T-helper 1 cell treated with Interleukin-12 subunit alpha and Interleukin-12 subunit beta and Interleukin-4 antibody, amounts not matched to agents 30 μg/mL and 1 μg/mL, for 36 hours (primary cell): ENCODE results near the gene ZNF22.
A peak's percentile ranks its signal among the peaks of the same experiment; 100 is the strongest.

Source experiments
- H3K27ac Mint-ChIP-seq: one replicate; pipeline ENCODE4 v1.8.0; 2021; ENCODE audit warnings: mild to moderate bottlenecking, mixed read lengths
- H3K27me3 Mint-ChIP-seq: one replicate; pipeline ENCODE4 v1.8.0; 2021; ENCODE audit warnings: low read depth, mixed read lengths
- H3K36me3 Mint-ChIP-seq: one replicate; pipeline ENCODE4 v1.8.0; 2021; ENCODE audit warnings: low read depth, mixed read lengths
- H3K4me1 Mint-ChIP-seq: one replicate; pipeline ENCODE4 v1.8.0; 2021; ENCODE audit warnings: low read depth, mixed read lengths
- H3K4me3 Mint-ChIP-seq: one replicate; pipeline ENCODE4 v1.8.0; 2021; ENCODE audit warnings: mild to moderate bottlenecking, moderate library complexity, mixed read lengths
- H3K9me3 Mint-ChIP-seq: one replicate; pipeline ENCODE4 v1.8.0; 2021; ENCODE audit warnings: mixed read lengths

The ZNF22 gene

DNA sequence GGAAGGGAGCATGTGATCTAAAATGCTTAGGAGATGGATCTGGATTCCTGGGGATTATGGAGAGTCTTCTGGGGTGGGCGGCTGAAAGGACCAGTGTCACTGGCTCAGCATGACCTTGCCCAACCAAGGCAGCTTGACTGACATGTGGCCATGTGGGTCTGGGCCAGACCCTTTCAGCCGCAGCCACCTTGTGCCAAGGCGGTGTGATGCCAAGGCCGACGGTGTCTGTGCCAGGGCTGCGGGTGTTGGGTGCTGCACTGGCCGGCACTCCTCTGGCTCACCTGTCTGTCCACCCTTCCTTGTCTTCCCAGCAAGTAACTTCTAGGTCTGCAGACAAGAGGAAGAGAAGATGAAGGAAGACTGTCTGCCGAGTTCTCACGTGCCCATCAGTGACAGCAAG lies 30.9 kb upstream of the ZNF22 start:
- Mint-ChIP-seq H3K27me3 (no peaks in the 10 kb centered on the region), H3K36me3 (peaks cover 2% of the 10 kb centered on the region), H3K4me3 (no peak overlapping the region), H3K9me3 (no peaks in the 10 kb centered on the region), H3K4me1 (peaks cover 45% of the 10 kb centered on the region), H3K27ac (no peak overlapping the region)

DNA sequence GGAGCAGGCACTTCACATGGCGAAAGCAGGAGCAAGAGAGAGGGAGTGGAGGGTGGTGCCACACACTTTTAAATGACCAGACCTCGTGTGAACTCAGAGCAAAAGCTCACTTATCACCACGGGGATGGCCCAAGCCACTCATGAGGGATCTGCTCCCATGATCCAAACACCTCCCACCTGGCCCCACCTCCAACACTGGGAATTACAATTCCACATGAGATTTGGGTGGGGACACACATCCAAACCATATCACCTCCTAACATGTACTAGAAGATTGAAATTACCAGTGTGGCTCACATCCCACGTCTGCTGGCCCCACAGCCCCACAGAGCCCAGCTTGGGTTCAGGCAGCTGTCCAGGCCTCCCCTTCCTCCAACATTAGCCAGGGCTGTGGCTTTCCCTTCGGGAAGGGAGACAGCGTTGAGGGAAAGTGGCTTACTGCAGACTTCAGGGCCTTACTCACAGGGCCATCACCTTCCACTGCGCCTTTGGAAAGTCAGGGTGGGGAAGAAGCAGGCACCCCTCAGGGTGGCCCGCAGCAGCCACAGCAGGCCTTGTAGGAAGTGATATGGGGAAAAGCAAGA lies 29.8 kb upstream of the ZNF22 start:
- H3K9me3 Mint-ChIP-seq: no peaks in the 10 kb centered on the region
- no peak overlapping the region for H3K4me3 Mint-ChIP-seq
- H3K27me3 Mint-ChIP-seq: no peaks in the 10 kb centered on the region
- peak overlapping the region; percentile 62 for H3K27ac Mint-ChIP-seq
- peaks cover 39% of the 10 kb centered on the region for H3K4me1 Mint-ChIP-seq
- H3K36me3 Mint-ChIP-seq: peaks cover 2% of the 10 kb centered on the region

DNA sequence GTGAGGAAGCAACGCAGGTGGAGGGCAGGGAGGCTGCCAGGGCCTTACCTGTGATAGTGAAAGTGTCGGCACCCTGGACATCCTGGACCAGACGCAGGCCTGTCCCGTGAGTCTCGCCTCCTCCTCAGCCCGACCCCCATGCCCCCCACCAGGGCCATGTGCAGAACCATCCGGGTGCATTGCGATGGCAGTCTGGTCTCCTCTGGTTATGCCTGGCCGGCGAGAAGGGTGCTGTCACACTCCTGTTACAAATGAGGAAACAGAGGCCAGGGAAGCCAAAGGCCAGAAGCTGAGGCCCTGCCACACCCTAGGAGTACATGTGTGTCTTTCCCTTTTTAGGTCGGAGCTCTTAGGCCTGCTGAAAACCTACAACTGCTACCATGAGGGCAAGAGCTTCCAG lies 29.3 kb upstream of the ZNF22 start:
- Mint-ChIP-seq H3K9me3 (no peaks in the 10 kb centered on the region), H3K27ac (no peak overlapping the region), H3K27me3 (no peaks in the 10 kb centered on the region), H3K4me1 (peaks cover 39% of the 10 kb centered on the region), H3K4me3 (no peak overlapping the region), H3K36me3 (peaks cover 2% of the 10 kb centered on the region)

DNA sequence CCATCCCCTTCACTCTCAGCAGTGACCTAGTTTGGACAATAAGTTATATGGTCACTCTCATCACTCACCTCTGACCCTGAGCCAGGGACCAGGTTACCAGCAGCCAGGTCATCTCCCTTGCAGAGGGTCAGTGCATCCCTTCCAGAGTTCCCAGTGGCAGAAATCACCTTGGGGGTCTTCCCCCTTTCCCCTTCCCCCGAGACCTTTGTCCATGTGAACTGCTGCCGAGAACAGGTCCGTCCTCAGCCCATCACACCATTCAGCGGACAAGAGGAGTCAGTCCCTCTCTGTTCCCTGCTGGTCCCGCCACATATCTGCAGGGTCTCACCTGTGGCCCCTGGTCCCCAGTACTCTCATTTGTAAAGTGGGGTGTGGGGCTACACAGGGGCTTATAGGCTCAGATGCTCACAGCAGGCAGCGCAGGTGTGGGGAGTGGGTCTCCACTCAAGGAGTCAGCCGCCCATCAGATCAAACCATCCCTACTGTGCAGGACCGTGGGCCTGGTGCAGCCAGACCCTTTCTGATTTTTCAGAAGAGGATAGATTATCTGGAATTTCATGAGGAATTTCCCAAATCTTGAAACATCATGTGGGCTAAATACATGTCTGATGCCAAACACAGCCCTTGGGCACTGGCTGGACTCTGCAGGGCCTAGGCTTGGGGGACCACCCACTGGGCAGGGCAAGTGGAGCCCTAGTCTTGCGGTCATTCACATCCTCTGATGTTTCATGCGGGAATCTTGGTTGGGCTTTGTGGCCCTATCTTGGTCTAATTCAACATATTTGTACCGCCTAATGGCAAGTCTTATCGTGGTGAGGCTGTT lies 28.6 kb upstream of the ZNF22 start:
- Mint-ChIP-seq H3K4me1 (peaks cover 46% of the 10 kb centered on the region), H3K4me3 (no peak overlapping the region), H3K27ac (no peak overlapping the region), H3K36me3 (peaks cover 5% of the 10 kb centered on the region), H3K9me3 (no peaks in the 10 kb centered on the region), H3K27me3 (no peaks in the 10 kb centered on the region)

DNA sequence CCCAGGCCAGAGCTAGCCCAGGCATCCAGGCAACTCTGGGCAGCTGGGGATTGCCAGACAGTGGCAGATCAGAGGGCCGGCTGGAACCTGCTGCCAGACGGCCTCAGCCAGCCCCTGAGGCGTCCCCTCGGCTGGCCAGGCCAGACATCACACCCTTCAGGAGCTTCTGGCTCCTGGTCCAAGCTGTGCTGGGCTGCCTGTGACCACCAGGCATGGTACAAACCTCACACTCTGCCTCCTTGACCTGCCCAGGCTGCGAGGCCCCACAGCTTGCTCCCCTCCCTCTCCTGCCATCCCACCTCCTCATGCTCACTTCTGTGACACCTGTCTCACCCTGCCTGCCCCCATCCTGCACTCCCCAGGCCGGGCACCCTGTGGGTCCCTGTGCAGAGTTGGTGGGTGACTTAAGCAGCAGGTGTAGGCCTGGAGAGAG lies 27.8 kb upstream of the ZNF22 start:
- H3K9me3 Mint-ChIP-seq: no peaks in the 10 kb centered on the region

DNA sequence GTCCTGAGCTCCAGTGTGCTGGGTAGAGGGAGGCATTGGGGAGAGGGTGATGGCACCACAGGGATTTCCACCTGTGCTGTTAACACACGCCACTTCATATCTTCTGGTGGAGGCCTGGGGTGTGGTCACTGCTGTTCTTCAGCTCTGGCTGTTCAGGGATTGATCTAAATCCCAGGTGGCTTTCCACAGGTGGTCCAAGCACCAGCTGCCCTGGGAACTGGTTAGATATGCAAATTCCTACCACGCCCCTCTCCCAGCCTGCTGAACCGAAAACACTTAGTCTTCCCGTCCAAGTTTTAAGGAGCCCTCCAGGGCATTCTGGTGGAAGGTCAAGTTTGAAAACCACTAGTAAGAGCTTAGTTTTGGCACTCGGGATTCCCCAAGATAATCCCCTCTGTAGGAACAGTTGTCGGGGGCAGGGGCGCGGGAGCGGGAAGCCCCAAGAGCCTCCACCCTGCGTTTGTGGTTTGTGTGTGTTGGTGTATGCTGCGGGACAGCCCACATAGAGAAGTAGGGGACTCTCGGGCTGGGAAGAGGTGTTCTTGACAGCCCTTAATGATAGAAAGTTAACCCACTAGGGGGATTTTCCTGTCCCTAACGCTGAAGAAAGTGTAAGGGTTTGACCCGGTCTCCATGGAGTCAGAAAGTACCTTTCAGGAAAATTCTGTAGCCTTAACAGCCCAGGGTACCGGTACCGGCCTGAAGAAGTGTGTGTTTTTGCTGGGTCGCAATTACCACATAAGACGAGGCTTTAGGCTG lies 27.2 kb upstream of the ZNF22 start:
- Mint-ChIP-seq H3K27me3 (no peaks in the 10 kb centered on the region), H3K36me3 (peaks cover 5% of the 10 kb centered on the region), H3K4me3 (no peak overlapping the region), H3K4me1 (peaks cover 41% of the 10 kb centered on the region), H3K9me3 (no peaks in the 10 kb centered on the region), H3K27ac (no peak overlapping the region)

More for the DNA sequence above, 27.8 kb upstream of the ZNF22 start:
- peaks cover 41% of the 10 kb centered on the region for H3K4me1 Mint-ChIP-seq
- no peaks in the 10 kb centered on the region for H3K27me3 Mint-ChIP-seq
- H3K27ac Mint-ChIP-seq: no peak overlapping the region
- no peak overlapping the region for H3K4me3 Mint-ChIP-seq
- peaks cover 5% of the 10 kb centered on the region for H3K36me3 Mint-ChIP-seq

DNA sequence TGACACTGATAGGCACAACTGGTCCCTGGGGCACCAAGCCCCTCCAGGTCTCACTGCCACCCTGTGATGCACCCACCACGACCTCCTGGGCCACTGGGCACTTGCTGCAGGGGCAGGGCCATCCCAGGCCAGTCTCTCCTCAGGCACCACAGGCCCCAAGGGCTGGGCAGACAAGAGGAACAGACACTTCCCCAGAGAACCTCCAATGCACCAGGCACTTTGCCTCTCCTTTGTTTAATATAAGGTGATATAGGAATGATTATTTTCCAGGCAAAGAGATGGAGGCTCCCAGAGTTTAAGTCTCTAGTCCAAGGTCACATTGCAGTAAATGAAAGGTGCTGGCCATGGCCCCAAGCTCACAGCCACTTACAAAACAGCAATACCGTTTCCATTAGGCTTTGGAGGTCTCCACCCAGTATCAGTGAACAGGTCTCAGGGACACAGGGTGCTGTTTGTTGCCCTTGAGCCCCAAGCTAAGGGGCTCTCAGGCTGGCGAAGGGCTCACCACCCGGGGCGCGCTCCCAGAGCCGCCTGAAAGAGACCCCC lies 26.6 kb upstream of the ZNF22 start:
- Mint-ChIP-seq H3K4me3 (peak overlapping the region; percentile 59), H3K27me3 (no peaks in the 10 kb centered on the region), H3K9me3 (no peaks in the 10 kb centered on the region), H3K36me3 (peaks cover 3% of the 10 kb centered on the region), H3K4me1 (peaks cover 38% of the 10 kb centered on the region), H3K27ac (peak overlapping the region; percentile 79)

DNA sequence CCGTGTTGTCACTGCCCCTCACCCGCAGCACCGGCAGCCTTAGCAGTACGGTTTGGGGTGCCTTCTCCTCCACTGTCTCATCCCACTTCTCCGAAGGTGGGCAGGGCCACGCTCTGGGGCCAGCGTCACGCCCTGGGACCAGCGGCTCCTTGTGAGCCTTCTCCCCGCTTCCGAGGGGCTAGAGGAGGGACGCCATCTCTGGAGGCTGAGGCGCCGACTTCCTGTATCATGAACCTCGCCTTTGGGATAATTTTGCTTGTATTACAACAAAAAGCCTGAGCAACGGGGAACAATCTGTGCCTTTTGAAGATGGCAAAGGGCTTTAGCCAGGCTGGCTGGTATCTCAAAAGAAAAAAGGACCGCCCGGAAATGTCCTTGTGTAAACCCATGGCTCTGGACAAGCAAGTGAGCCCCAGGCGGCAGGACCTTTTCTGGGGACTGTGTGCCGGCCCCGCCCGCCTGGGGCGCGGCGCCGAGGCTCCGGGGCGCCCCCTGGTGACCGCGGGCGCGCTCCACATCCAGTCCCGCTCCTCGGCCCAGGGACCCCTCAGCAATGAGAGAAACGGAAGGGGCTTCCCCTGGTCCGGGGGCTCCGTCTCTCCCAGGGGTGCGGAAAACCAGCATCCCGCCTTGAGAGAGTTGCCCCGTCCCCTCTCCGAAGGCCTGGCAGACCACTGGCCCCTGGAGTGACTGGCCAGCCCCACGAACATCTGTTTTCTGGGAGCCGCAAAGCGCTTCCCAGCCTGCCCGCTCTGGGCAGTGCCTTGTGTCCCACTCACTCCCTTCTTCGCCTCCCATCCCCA lies 25.9 kb upstream of the ZNF22 start:
- Mint-ChIP-seq H3K4me1 (peaks cover 38% of the 10 kb centered on the region), H3K27ac (peak overlapping the region; percentile 79), H3K36me3 (peaks cover 3% of the 10 kb centered on the region), H3K4me3 (peak overlapping the region; percentile 59), H3K27me3 (no peaks in the 10 kb centered on the region), H3K9me3 (no peaks in the 10 kb centered on the region)

DNA sequence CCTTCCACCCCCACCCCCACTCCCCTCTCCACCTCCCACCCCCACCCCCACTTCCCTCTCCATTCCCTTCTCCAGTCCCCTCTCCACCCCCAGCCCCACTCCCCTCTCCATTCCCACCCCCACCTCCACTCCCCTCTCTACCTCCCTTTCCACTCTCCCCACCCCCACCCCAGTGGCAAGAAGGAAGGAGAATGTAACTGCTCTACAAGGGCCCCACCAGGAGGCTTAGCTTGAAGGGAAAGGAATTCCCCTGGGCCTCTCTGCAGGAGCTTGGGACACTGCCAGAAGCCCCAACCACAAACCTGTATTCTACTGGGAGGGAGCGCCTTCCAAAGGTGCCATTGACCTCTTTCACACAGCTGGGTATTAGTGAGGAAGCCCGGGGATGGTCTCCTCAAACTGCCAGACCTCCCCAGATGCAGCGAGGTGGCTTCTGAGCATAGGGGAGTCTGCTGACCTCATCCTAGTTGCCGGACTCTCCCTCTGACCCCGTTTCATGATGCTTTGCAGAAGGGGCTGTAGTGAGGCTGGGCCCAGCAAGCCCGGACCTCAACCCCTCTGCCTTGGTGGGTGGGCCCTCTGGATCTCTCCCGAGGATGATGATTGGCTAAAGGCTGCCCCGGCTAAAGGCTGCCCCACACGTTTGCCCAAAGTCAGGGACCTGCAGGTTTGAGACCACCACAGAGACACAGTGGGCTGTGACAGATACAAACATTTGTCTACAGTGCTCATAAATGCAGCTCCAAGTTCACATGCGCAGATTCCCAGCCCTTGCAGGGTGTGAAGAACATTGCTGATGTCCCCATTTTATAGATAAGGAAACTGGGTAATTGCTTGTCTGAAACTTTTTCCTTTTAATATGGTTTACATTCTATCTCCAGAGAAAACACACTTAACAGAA lies 25.0 kb upstream of the ZNF22 start:
- H3K27me3 Mint-ChIP-seq: no peaks in the 10 kb centered on the region
- H3K4me1 Mint-ChIP-seq: peaks cover 40% of the 10 kb centered on the region
- H3K4me3 Mint-ChIP-seq: peak overlapping the region; percentile 51
- no peaks in the 10 kb centered on the region for H3K9me3 Mint-ChIP-seq
- peaks cover 3% of the 10 kb centered on the region for H3K36me3 Mint-ChIP-seq
- peak overlapping the region; percentile 37 for H3K27ac Mint-ChIP-seq

DNA sequence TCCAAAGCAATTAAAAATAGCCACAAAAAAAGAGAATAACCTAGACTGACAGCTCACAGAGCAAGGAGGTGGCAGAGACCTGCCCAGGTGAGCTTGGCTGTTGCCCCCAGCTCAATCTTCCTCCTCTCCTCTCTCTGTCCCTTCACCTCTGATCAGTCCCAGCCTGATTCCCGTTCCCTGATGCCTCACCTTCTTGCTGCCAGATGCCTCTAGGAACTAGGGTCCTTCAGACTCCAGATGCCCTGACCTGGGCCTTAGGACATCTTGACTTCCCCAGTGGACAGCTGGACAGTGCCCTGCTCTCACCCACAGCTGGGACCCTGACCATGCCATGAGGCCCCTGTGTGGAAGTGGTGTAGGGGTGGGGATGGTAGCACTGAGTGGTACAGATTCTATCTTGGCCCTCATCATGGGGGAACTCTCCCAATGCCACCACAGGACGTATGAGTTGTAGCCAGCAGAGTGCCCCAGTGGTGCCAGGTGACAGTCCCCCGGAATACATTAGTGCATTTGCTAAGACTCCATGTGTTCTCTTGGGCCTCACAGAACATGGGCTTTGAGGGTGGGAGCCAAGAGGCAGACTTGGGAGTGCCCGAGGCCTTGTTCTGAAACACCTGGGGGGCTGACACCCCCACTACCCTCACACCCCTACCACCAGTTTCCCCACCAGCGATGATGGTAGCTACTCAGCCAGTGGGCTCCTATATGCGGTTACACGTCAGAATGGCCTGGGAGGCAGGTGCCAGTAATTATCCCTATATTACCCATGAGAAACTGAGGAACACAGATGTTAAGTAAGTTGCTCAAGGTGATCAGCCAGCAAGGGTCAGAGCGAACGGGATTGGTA lies 24.1 kb upstream of the ZNF22 start:
- Mint-ChIP-seq H3K4me1 (peaks cover 46% of the 10 kb centered on the region), H3K4me3 (peak overlapping the region; percentile 47), H3K27ac (peak overlapping the region; percentile 37), H3K27me3 (no peaks in the 10 kb centered on the region), H3K9me3 (no peaks in the 10 kb centered on the region), H3K36me3 (peaks cover 3% of the 10 kb centered on the region)

DNA sequence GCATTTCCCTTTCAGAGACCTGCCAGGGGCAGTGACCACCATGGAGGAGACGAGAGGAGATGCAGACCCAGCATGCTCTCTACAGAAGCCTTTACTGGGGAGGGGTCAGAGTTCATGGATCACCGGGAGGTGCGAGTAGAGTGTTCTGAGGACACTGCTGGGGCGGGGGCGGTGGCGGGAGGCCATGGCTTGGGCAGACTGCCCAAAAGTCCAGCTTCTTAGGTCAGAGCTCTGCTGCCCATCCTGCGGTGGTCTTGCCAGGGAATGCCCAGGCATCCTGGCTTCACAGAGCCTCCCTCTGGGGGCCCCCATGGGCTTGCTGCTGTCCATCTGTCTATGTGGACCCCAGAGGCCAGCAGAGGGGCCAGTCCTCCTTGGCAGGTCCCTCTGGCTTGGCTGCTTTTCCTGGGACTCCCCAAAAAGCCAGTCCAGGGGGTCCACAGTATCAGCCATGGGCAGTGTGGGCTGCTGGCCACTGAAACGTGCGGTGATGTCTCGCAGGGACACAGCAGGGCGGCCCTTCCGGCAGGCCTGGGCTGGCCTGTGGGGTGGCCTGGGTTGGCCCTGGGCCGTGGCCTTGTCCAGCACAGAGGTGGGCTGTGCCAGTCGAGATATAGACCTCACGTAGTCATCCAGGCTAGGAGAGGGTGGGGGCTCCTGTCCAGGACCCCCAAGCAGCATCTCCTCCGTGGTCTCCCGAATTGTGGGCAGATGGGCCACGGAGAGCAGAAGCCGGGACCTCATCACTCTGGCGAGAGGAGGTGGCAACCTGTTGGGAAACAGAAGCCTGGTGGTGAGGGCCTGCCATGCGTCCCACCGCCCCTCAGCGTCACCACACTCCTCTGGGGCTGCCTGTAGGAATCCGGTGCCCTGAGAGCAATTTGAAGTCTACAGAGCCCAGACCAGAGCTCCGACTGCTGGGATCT lies 23.2 kb upstream of the ZNF22 start:
- peak overlapping the region; percentile 80 for H3K4me3 Mint-ChIP-seq
- peak overlapping the region; percentile 67 for H3K27ac Mint-ChIP-seq
- H3K9me3 Mint-ChIP-seq: no peaks in the 10 kb centered on the region
- H3K36me3 Mint-ChIP-seq: peaks cover 3% of the 10 kb centered on the region
- H3K27me3 Mint-ChIP-seq: no peaks in the 10 kb centered on the region
- H3K4me1 Mint-ChIP-seq: peaks cover 46% of the 10 kb centered on the region

DNA sequence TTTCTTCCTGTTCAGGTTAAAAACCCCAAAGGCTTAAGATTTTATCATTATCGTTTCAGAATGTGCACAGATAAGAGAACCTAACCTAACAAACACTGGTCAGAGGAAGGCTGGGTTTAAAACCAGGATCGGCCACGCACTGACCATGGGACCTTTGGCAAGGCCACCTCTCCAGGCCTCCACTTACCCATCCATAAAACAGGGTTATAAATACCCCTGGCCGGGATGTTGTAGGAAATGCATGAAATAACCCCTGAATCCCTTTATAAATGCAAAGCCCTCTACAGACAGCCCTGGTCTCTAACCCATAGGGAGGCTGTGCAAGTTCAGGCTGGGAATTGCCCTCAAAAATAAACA lies 22.5 kb upstream of the ZNF22 start:
- Mint-ChIP-seq H3K4me3 (peak overlapping the region; percentile 80), H3K4me1 (peaks cover 44% of the 10 kb centered on the region), H3K36me3 (peaks cover 3% of the 10 kb centered on the region), H3K27me3 (no peaks in the 10 kb centered on the region), H3K27ac (peak overlapping the region; percentile 67), H3K9me3 (no peaks in the 10 kb centered on the region)
